ENCODE data around the gene NCAN.

NCAN gene

GRCh38 chr19:19181488-19181998 is 30.2 kb upstream of the NCAN start:
- no peak for TF ChIP-seq ZNF274 (IDR thresholded peaks at IDR 0.05; ENCODE audit: low read depth, low read length)
- H3K4me3 ChIP-seq (ENCODE audit: low read length), result no peak overlapping the region

GRCh38 chr19:19185853-19186740 is 25.7 kb upstream of the NCAN start:
- H3K4me3 ChIP-seq (ENCODE audit: low read length), result no peak overlapping the region
- no peak for TF ChIP-seq ZNF274 (IDR thresholded peaks at IDR 0.05; ENCODE audit: low read depth, low read length)

GRCh38 chr19:19186742-19187141 is 25.0 kb upstream of the NCAN start:
- H3K4me3 ChIP-seq (ENCODE audit: low read length), result no peak overlapping the region
- no peak for TF ChIP-seq ZNF274 (IDR thresholded peaks at IDR 0.05; ENCODE audit: low read depth, low read length)

- no peak for TF ChIP-seq ZNF274 (IDR thresholded peaks at IDR 0.05; ENCODE audit: low read depth, low read length)
- peak overlapping the region; percentile 88 for H3K4me3 ChIP-seq (ENCODE audit: low read length)
Measured at GRCh38 chr19:19191768-19192077, 20.0 kb upstream of the NCAN start.

- no peak for TF ChIP-seq ZNF274 (IDR thresholded peaks at IDR 0.05; ENCODE audit: low read depth, low read length)
Measured at GRCh38 chr19:19192078-19192882, 19.5 kb upstream of the NCAN start, which contains the start of the genes BORCS8 and RFXANK. BORCS8 (minus strand) TSS chr19:19192152; CDS start chr19:19192117, 35 bp downstream. RFXANK (plus strand) TSS chr19:19192258; CDS start chr19:19193947, 1,689 bp downstream.

GRCh38 chr19:19192910-19193423 is 18.8 kb upstream of the NCAN start:
- peak overlapping the region; percentile 87 for H3K4me3 ChIP-seq (ENCODE audit: low read length)
- TF ChIP-seq ZNF274 (IDR thresholded peaks at IDR 0.05; ENCODE audit: low read depth, low read length), result no peak

More at GRCh38 chr19:19192078-19192882, 19.5 kb upstream of the NCAN start, which contains the start of the genes BORCS8 and RFXANK:
- H3K4me3 ChIP-seq (ENCODE audit: low read length), result peak within 1 kb of the TSS; percentile 88

DNA sequence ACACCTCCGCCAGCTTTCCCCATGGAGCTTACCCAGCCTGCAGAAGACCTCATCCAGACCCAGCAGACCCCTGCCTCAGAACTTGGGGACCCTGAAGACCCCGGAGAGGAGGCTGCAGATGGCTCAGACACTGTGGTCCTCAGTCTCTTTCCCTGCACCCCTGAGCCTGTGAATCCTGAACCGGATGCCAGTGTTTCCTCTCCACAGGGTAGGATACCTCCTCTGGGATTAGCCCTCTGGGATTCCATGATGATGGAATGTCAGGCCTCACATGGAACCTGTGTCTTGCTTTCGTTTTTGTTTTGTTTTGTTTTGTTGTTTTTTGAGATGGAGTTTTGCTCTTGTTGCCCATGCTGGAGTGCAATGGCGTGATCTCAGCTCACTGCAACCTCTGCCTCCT is 17.8 kb upstream of the NCAN start:
- H3K4me3 ChIP-seq (ENCODE audit: low read length), result peak overlapping the region; percentile 87; the same call in 1 of the 2 replicates

GRCh38 chr19:19201697-19202630 is 9.8 kb upstream of the NCAN start:
- H3K4me3 ChIP-seq (ENCODE audit: low read length), result peak overlapping the region; percentile 75
- TF ChIP-seq ZNF274 (IDR thresholded peaks at IDR 0.05; ENCODE audit: low read depth, low read length), result no peak

More for the DNA sequence above, 17.8 kb upstream of the NCAN start:
- no peak for TF ChIP-seq ZNF274 (IDR thresholded peaks at IDR 0.05; ENCODE audit: low read depth, low read length)

DNA sequence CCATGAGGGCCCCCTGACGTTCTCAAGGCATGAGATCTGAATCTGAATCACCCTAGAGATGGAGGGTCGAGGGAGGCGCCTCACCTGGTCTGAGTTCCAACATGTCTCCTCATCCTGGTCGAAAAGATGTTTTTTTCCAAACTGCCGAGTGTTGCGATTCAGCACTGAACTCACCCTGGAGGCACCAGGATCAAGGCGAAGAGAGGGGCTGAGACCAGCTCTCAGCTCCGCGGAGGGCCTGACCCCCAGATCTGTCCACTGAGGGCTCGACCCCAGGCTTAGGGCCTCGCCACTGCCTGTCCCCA is 9.1 kb upstream of the NCAN start:
- peak overlapping the region; percentile 75 for H3K4me3 ChIP-seq (ENCODE audit: low read length)
- TF ChIP-seq ZNF274 (IDR thresholded peaks at IDR 0.05; ENCODE audit: low read depth, low read length), result no peak

- peak within 1 kb of the TSS; percentile 75 for H3K4me3 ChIP-seq (ENCODE audit: low read length)
- TF ChIP-seq ZNF274 (IDR thresholded peaks at IDR 0.05; ENCODE audit: low read depth, low read length), result no peak
Measured at GRCh38 chr19:19203012-19203856, 8.5 kb upstream of the NCAN start, which contains the start of gene NR2C2AP. NR2C2AP (minus strand) TSS chr19:19203414; CDS start chr19:19203060, 354 bp downstream.

DNA sequence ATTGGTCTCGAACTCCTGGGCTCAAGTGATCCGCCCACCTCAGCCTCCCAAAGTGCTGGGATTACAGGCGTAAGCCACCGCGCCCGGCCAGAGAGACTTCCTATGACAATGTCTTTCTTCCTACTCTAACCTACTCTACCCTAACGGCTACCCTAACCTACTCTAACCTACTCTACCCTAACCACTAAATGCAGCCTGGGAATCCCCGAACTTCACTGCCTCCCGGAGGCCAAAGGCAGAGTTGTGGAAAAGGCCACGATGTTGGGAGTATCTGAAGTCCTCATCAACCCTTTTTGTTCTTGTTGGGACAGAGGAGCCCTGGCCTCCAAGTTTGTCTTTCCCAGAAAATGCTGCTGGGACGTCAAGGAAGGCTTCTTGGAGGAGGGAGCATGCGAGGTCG is 7.6 kb upstream of the NCAN start:
- H3K4me3 ChIP-seq (ENCODE audit: low read length), result no peak overlapping the region
- no peak for TF ChIP-seq ZNF274 (IDR thresholded peaks at IDR 0.05; ENCODE audit: low read depth, low read length)

Data from GM08714 (cell line).